GM12878 (cell line): ENCODE data around the gene NSL1. TPM values are rescaled to one million over a fixed set of nuclear protein-coding genes. Genes with fewer than 3 reads are reported as not detected.

ENCODE experiments used
- ATAC-seq: fragments of 200-7000 bp; cut with Tn5 transposase; 3 replicates; pipeline ENCODE4 v1.9.1; 2020; ENCODE audit warnings: mild to moderate bottlenecking, moderate library complexity
- BruUV-seq: library from RNA; stranded (reverse); fragments of 400-500 nt; replicated peaks from 2 replicates; lab custom pipeline; 2021; lab: Mats Ljungman, UMichigan
- CTCF ChIA-PET: fragments of 300-600 bp; sonication (Branson Sonifier 250); formaldehyde crosslinking; extraction: SDS; loops from one replicate; lab custom pipeline; 2021; ENCODE audit warnings: inconsistent platforms; lab: Yijun Ruan, JAX
- POLR2A ChIA-PET: fragments of 350-600 bp; formaldehyde crosslinking; extraction: SDS; loops from one replicate; lab custom pipeline; 2021; ENCODE audit warnings: inconsistent platforms; lab: Charles Lee
- RAD21 ChIA-PET: fragments of 300-600 bp; sonication (Branson Sonifier 250); formaldehyde crosslinking; loops from one replicate; lab custom pipeline; 2023; ENCODE audit warnings: antibody characterized with exemption; ENCODE audit not compliant: unreplicated experiment; lab: Charles Lee
- SMC1A ChIA-PET: fragments of 300-600 bp; sonication (Branson Sonifier 250); formaldehyde crosslinking; loops from one replicate; lab custom pipeline; 2023; ENCODE audit not compliant: unreplicated experiment, uncharacterized antibody; lab: Charles Lee
- DNase-seq: peaks from one replicate; pipeline ENCODE4 v3.0.0-alpha.2; 2011; ENCODE audit warnings: low read depth, low spot score
- FAIRE-seq: peaks from 3 replicates; lab custom pipeline; 2011; peaks lifted over from hg19 to GRCh38; lab: Jason Lieb, UNC
- H2AFZ ChIP-seq: 2 replicates; pipeline ENCODE4 v1.6.0; 2011; ENCODE audit warnings: low read depth, low read length, control low read depth; ENCODE audit not compliant: control insufficient read depth
- H3K27ac ChIP-seq: 2 replicates; pipeline ENCODE4 v1.5.1; 2011; ENCODE audit warnings: control low read depth; ENCODE audit not compliant: control insufficient read depth, insufficient read depth
- H3K27me3 ChIP-seq, 2 experiments: replicated peaks in 1 of 2; 2 replicates each; pipeline versions ENCODE4 v1.6.0 to v1.6.1; 2011; ENCODE audit warnings: low read length in 1 of 2; ENCODE audit not compliant: control insufficient read depth in 2 of 2, insufficient read depth in 2 of 2
- H3K36me3 ChIP-seq, 2 experiments: 2 replicates each; pipeline ENCODE4 v1.5.1; 2011; ENCODE audit warnings: low read length in 1 of 2; ENCODE audit not compliant: control insufficient read depth in 2 of 2, insufficient read depth in 2 of 2
- H3K4me1 ChIP-seq: 2 replicates; pipeline ENCODE4 v1.6.1; 2011; ENCODE audit warnings: mild to moderate bottlenecking, low read length, moderate library complexity, mixed read lengths; ENCODE audit not compliant: control insufficient read depth, insufficient read depth
- H3K4me2 ChIP-seq: 2 replicates; pipeline ENCODE4 v1.6.0; 2011; ENCODE audit warnings: control low read depth; ENCODE audit not compliant: control insufficient read depth, insufficient read depth
- H3K4me3 ChIP-seq: fragments of 200-600 bp; sonication (generic); 2 replicates; pipeline ENCODE4 v1.5.1; 2016
- H3K79me2 ChIP-seq: 2 replicates; pipeline ENCODE4 v1.6.0; 2011; ENCODE audit warnings: low read length; ENCODE audit not compliant: control insufficient read depth, insufficient read depth
- H3K9ac ChIP-seq: 2 replicates; pipeline ENCODE4 v1.8.0; 2011; ENCODE audit warnings: low read length, control low read depth, mixed read lengths; ENCODE audit not compliant: control insufficient read depth, insufficient read depth
- H3K9me3 ChIP-seq: replicated peaks from 3 replicates; pipeline ENCODE4 v1.5.1; 2011; ENCODE audit warnings: mild to moderate bottlenecking, low read length; ENCODE audit not compliant: control insufficient read depth, insufficient read depth
- H4K20me1 ChIP-seq: 2 replicates; pipeline ENCODE4 v1.6.0; 2011; ENCODE audit not compliant: control insufficient read depth, insufficient read depth
- CTCF ChIP-seq, 3 experiments: IDR thresholded peaks in 2 of 3; conservative IDR thresholded peaks in 1 of 3; 2 replicates each; pipeline ENCODE4 v1.5.1; 2011; ENCODE audit warnings: low read depth in 3 of 3, low read length in 3 of 3, mild to moderate bottlenecking in 3 of 3, control low read depth in 2 of 3, moderate library complexity in 2 of 3, inconsistent platforms in 1 of 3, mixed read lengths in 1 of 3; ENCODE audit not compliant: control insufficient read depth in 2 of 3, insufficient read depth in 1 of 3; ENCODE audit errors: extremely low read depth in 1 of 3
- DPF2 ChIP-seq: fragments of 450-650 bp; IDR thresholded peaks from 2 replicates; pipeline ENCODE4 v1.6.1; 2017; ENCODE audit warnings: mild to moderate bottlenecking
- E2F8 ChIP-seq: fragments of 450-650 bp; IDR thresholded peaks from 2 replicates; pipeline ENCODE4 v1.6.1; 2018; ENCODE audit warnings: mild to moderate bottlenecking, low read depth, moderate library complexity; ENCODE audit not compliant: partially characterized antibody
- MYC ChIP-seq: IDR thresholded peaks from 2 replicates; pipeline ENCODE4 v1.6.1; 2011; ENCODE audit warnings: mild to moderate bottlenecking, low read length, moderate library complexity, inconsistent platforms; ENCODE audit not compliant: insufficient read depth, insufficient replicate concordance, insufficient read length, severe bottlenecking
- RAD21 ChIP-seq: IDR thresholded peaks from 2 replicates; pipeline ENCODE4 v1.6.1; 2011; ENCODE audit warnings: mild to moderate bottlenecking, low read depth, low read length, moderate library complexity; ENCODE audit not compliant: insufficient read depth
- RUNX3 ChIP-seq: IDR thresholded peaks from 2 replicates; pipeline ENCODE4 v1.6.1; 2012; ENCODE audit warnings: low read length, inconsistent platforms
- SMC3 ChIP-seq: IDR thresholded peaks from 2 replicates; pipeline ENCODE4 v1.6.1; 2011; ENCODE audit warnings: low read length, improper control_type of control experiment, borderline replicate concordance
- SRF ChIP-seq, 2 experiments: IDR thresholded peaks; 2 replicates each; pipeline ENCODE4 v1.6.1; 2011; ENCODE audit warnings: low read depth in 2 of 2, low read length in 2 of 2, mild to moderate bottlenecking in 1 of 2, moderate library complexity in 1 of 2
- YY1 ChIP-seq: IDR thresholded peaks from 2 replicates; pipeline ENCODE4 v1.6.1; 2011; ENCODE audit warnings: low read depth, mild to moderate bottlenecking, low read length
- WGBS: methylation state at CpG from one replicate; pipeline ENCODE4 v1.1.6; 2016; ENCODE audit warnings: low lambda C conversion rate; ENCODE audit not compliant: insufficient replicate concordance, insufficient coverage; ENCODE audit errors: missing lambda C conversion rate; 5-methylcytosine and 5-hydroxymethylcytosine counted together
- in situ Hi-C: fragments of 300-500 bp; cut with MboI; formaldehyde crosslinking; loops from 9 replicates; pipeline ENCODE4 v1.14.3; 2018; ENCODE audit warnings: mixed read lengths
- intact Hi-C: fragments of 100-400 bp; cut with micrococcal nuclease; formaldehyde crosslinking; loops from one replicate; pipeline ENCODE4 v1.14.2; 2022; ENCODE audit not compliant: unreplicated experiment
- polyA plus RNA-seq, 11 experiments: library from polyadenylated mRNA; depleted of rRNA in 4 of 11; unstranded in 6 of 11; stranded (reverse) in 5 of 11; fragments of >200 nt; fragmentation: Nextera tagmentation in 4 of 11; fragmentation: Illumina TruSeq in 1 of 11; extraction: Ambion mirVana in 4 of 11; extraction: Trizol in 1 of 11; gene quantifications; 1 replicate in 1 of 11; 2 replicates in 10 of 11; pipeline versions ENCODE4 v1.2.1 to v1.2.3, GENCODE V29; 2011 to 2016; ENCODE audit warnings: inconsistent platforms in 2 of 11, missing spikeins in 2 of 11, low read depth in 1 of 11
- total RNA-seq, 4 experiments: library from RNA; depleted of rRNA in 3 of 4; stranded (reverse); fragments of >200 nt in 3 of 4; fragmentation: Illumina TruSeq in 1 of 4; extraction: Trizol in 1 of 4; gene quantifications; 2 replicates each; pipeline versions ENCODE4 v1.2.1 to v1.2.3, GENCODE V29; 2013 to 2021

Gene NSL1
- total and polyA plus RNA-seq, 10 of the 15 experiments (the other 5 are each of a cell fraction or from before 2014, with no cell fraction given) = 36.7 to 74.2 (median 46.4) TPM

GRCh38 chr1:212760126-212760823 is 31.3 kb downstream of the NSL1 start:
- SMC1A ChIA-PET = interaction anchor here (0.5 to 0.8 kb wide), 2 partner anchors 9 to 95 kb away, joined by 3 read pairs; no protein-coding TSS in a partner anchor
- Histone ChIP-seq H2AFZ (no peak overlapping the region), H3K4me1 (no peaks in the 10 kb centered on the region), H4K20me1 (no peaks in the 10 kb centered on the region), H3K9ac (no peak overlapping the region), H3K27ac (no peak overlapping the region), H3K4me3 (no peak overlapping the region), H3K4me2 (no peak overlapping the region), H3K36me3 (peaks cover 4 to 11% of the 10 kb centered on the region in 2 experiments; a peak in 3 of 4 replicates), H3K27me3 (no peaks in the 10 kb centered on the region), H3K9me3 (no peaks in the 10 kb centered on the region; the same call in 2 of the 3 replicates), H3K79me2 (peaks cover 5% of the 10 kb centered on the region)
- intact Hi-C loops = loop anchor here (1.0 kb wide), 1 partner anchor 95 kb away; no protein-coding TSS in a partner anchor
- no TSS peak for BruUV-seq
- DNase-seq (no peak), ATAC-seq (peak; percentile 99), FAIRE-seq (no peak)
- RAD21 ChIA-PET = interaction anchor here (1.5 to 2.1 kb wide), 2 partner anchors 59 to 95 kb away, joined by 3 to 12 read pairs; no protein-coding TSS in a partner anchor
- CTCF ChIA-PET = interaction anchor here (0.6 to 2.3 kb wide), 9 partner anchors 9 to 281 kb away, joined by 3 to 15 read pairs (median 4); no protein-coding TSS in a partner anchor
- WGBS = 77% methylated on average over 10 of the region's 10 CpGs
- TF ChIP-seq RUNX3 (0 out of 2 replicates have a peak, but pooled peaks have one; percentile 8), SMC3 (peak; percentile 48; the same call in 1 of the 2 replicates), RAD21 (peak; percentile 69), E2F8 (no peak), YY1 (no peak), CTCF (IDR thresholded peaks at IDR 0.05 in 2 of 3, conservative IDR thresholded peaks at IDR 0.05 in 1 of 3; ENCODE audit: control insufficient read depth in 2 of 3, extremely low read depth in 1 of 3, insufficient read depth in 1 of 3, low read depth in 3 of 3, low read length in 3 of 3) (peak; percentile 55 to 67 (median 63); a peak in 5 of 6 replicates), DPF2 (no peak), MYC (no peak), SRF (IDR thresholded peaks at IDR 0.05; ENCODE audit: low read depth in 2 of 2, low read length in 2 of 2) (no peak)
- POLR2A ChIA-PET = no interaction called here
- in situ Hi-C loops = no loop called here
